ENCODE data around the gene NCR3LG1. TPM values are rescaled to one million over a fixed set of nuclear protein-coding genes. Genes with fewer than 3 reads are reported as not detected.
"Not testable (repeated sequence)": the region's sequence is repeated elsewhere in the genome, so short reads cannot be mapped to it uniquely, and the experiment has no call there.

NCR3LG1 gene
- total RNA-seq, 1 donor from 2014 or later: 8.2 TPM

DNA sequence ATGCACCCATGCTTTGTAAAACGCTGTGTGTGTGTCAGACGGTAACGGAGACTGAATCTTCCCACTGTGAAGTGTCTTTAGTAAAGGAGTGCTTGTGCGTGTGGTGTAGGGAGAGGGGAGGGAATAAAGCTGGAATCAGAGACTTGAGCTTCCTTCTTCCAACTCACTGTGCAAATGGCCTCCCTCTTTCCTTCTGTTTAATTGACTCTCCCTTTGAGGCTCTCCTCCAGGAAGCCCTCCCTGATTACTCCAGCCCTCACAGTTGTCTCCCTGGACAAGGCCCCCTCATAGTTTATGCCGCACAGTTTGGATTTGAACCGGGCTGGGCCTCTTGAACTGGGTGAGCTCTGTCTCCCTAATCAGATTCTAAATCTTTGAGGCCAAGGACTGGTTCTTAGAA, 59.8 kb downstream of the NCR3LG1 start:
- DNase-seq (ENCODE audit: low spot score): no peak

DNA sequence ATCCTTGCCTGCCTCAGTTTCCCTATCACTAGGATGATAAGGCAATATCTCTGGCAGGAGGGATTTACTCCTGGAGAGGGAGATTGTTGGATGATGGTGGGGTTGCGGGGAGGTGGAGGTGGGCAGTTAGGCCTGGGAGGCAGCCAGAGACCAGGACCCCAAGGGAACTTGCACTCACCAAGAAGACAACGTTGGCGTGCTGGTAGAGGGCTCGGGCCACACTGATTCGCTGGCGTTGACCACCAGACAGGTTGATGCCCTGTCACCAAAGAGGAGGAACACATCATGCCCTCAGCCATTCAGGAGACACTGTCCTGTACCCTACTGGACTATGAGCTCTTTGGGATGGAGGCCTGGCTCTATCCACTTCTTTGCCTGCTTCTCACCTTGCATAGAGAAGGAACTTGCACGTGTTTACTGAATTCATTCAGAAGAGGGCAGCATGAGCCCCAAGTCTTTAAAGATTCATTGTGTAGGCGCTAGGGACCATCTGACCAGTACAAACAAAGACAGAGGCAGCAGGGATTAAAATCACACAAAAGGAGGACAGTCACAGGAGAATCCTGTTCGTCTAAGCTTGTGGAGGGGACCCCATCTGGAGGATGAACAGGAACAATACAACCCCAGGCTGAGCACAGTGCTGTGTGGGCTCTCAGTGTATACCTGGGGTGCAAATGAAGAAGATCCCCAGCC, 61.0 kb downstream of the NCR3LG1 start:
- no peak for DNase-seq (ENCODE audit: low spot score)

DNA sequence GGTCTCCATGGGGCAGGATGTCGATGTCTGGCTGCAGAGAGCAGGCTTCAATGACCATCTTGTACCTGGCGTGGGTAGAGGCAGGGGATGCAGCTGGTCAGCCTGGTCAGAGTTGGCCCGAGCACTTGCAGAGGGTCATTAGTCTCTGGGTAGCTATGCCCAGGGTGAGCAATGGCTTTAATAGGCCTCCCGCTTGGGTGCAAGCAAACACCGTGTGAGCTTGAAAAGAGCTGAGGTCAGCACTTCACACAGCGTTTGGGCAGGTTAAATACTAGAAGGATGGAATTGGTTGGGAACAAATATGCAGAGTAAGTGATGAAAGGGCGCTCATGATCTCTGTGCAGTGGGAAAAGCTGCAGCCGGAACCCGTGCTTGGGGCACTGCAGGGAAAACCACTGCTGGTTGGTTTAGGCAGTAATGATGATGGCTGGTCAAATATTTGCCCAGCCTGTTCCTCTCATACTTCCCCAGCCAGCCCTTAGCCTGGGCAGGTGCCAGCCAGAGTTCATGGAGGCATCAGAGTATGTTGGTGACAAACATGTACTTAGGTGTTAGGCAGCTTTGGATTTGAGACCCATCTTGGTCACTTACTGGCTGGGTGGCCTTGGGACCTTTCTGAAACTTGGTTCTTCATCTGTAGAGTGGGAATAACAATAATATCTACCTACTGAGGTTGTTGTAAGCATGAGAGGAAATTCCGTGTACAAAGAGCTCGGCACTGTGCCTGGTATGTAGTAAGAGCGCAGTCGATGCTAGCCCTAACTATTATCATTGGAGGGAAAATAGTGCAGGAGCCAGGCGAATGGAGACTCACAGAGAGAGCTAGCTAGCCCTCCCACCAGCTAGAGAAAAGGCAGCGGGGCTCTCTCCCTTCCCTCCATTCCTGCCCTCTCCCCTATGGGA, 62.1 kb downstream of the NCR3LG1 start:
- peak; percentile 47 for DNase-seq (ENCODE audit: low spot score)

DNA sequence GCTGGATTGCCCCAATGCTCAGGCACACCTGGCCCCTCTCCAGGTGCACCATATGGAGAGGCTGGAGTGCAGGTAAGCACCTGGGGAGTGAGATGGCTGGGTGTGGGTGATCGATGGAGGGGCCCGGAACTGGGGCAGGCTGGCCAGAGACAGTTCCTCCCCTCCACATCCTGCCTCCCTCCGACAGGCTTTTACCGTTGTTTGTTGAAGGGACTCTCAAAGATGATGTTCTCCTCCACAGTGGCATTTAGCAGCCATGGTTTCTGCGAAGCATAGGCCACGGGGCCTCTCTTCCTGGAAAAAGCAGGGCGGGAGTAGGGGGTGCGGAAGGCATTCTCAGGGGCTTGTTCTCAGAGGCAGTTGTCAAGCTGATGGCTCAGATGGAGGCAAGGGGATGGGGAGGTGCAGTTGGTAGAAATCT, 62.7 kb downstream of the NCR3LG1 start:
- DNase-seq (ENCODE audit: low spot score): no peak

DNA sequence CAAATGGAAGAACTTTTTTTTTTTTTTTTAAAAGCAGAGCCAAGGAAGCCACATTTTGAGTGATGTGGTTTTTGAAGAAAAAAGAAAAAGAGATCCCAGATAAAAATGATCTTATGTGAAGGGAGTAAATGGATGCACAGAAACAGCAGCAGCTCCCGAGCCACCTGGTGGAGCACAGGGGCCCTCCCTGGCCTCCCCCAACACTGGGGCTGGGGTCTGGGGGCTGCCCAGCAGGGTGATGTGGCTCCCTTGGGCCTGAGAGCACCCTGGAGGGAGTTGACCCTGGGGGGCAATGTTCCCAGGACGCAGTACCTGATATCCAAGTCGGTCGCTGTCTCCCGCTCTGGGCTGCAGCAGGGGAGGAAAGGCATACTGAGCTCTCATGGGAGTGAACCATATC, 63.4 kb downstream of the NCR3LG1 start:
- no peak for DNase-seq (ENCODE audit: low spot score)

DNA sequence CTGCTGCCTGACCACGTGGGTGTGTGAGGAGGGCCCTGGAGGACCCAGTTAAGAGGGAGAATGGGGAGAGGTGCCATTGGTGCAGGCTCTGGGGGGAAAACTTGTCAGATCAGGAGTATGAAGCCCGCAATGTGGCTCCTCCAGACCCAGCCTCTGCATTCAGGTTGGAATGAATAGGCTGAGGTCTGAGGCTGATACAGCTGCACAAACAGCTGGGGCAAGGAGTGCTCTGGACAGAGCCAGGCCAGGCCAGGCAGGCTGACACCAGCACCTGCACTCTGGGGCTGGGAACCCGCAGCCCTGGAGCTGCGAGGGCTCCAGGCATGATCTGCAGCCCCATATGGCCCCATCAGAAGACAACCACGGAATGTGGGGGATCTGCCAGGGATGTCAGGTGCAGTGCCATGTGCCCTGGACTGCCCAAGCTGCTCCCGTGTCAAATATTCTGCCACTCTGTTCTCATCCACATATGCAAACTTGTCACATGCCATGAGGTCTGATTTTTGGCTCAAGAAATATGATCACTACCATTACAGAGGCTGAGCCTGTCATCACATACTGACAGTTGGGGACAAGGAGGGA, 64.0 kb downstream of the NCR3LG1 start:
- DNase-seq (ENCODE audit: low spot score): no peak

DNA sequence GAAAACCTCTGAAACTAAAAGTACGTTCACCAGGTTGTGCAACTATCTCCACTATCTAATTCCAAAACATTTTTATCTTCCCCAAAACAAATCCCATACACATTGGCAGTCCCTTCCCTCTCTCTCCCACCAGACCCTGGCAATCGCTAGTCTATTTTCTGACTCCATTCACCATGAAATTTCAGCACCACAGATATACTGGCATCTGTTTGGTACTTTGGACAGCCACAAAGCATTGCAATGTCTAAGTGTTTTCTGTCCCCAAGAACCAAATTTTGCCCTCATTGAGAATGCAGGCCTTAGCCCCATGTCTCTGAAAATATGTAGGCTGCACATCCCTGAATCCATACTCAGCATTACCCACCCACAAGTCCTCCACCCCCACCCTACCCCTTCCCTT, 64.9 kb downstream of the NCR3LG1 start:
- DNase-seq (ENCODE audit: low spot score): no peak

DNA sequence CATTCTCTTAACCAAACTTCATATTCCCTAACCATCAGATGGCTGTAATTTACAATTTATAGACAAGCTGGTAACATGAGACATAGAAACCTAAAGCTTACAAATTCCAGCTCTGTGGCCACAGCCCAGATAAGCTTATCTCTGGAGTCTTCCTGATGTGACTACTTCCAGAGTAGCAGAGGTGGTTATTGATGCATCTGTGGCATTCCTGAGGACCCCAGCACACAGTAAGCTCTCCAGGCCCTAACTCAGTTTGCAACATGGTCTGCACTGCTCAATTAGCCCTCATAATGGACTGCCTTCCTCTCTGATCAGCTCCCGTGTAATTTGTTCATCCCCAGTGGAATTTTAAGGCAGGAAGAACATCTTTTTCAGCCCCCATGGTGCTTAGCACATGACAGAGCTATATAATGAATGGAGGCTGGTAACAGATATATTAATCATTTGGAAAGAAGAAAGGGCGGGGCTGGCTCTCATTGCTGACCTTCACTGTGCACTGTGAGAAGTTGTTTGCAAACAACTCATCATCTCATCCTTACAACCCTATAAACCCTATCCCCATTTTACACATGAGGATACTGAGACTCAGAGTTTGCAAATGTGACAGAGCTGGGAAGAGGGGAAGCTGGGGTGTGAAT, 67.0 kb downstream of the NCR3LG1 start:
- no peak for DNase-seq (ENCODE audit: low spot score)

DNA sequence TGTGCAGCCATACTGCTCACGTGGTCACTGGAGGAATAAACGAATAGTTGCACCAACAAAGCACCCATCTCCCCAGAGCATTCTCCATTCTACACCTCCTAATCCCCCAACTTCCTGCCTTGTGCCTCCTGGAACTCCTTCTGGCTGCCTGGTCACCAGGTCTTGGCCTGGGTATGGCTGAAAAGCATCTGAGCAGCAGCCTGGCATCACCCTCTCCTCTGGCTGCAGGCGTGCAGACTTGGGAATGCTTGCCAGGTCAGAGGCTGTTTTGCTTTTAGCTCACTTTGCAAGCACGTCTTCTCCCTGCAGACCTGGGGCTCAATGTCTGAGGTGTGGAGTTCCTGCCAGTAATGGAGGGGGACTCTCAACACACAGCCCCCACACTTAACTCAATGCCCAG, 70.2 kb downstream of the NCR3LG1 start:
- DNase-seq (ENCODE audit: low spot score): no peak

DNA sequence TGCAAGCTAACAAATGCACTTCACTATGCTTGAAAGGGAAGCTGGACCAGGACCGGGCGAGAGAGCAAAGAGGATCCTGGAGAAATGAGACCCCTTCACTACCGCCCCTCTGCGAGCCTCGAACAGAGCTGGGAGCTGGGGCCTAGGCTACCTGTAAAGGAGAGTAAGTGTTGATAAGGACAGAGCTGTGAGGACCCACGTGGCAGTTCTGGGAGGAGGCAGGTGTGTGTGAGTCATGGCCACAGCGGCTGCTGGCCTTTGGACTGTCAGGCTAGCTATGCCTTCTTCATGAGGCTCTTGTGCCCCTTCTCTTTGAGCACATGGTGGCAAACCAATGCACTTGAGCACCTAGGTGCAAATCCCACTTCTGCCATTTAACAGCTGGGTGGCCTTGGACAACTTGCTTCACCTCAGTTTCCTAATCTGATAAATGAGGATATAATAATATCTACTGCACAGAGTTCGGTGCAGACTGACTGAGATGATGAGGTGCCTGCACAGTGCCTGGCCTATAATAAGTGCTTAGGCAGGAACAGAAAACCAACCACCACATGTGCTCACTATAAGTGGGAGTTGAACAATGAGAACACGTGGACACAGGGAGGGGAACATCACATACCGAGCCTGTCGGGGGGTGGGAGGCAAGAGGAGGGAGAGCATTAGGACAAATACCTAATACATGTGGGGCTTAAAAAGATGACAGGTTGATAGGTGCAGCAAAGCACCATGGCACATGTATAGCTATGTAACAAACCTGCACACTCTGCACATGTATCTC, 72.1 kb downstream of the NCR3LG1 start:
- DNase-seq (ENCODE audit: low spot score): peak; percentile 76

DNA sequence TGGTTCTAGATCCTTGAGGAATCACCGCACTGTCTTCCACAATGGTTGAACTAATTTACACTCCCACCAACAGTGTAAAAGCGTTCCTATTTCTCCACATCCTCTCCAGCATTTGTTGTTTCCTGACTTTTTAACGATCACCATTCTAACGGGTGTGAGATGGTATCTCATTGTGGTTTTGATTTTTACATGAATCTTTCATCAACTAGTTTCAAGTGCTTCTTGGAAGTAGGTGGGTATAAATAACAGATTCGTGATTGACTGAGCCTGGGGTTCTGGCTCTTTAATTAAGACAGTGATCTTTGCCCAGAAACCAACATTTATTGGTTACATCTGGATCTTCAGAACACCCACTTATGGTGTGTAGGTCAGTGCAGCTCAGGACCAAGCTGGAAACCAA, 74.6 kb downstream of the NCR3LG1 start:
- DNase-seq (ENCODE audit: low spot score): not testable (repeated sequence)

Other genes starting within 250 kb of the NCR3LG1 start
- gene PIK3C2A, start 143.8 kb upstream of the NCR3LG1 start, total RNA-seq: 83.7 TPM
- gene NUCB2, start 75.1 kb upstream of the NCR3LG1 start, total RNA-seq: 145 TPM
- gene KCNJ11, start 36.9 kb downstream of the NCR3LG1 start, total RNA-seq: 11.9 TPM
- gene ABCC8, start 125.0 kb downstream of the NCR3LG1 start, total RNA-seq: 1.3 TPM
- 176 TPM for gene USH1C, start 192.6 kb downstream of the NCR3LG1 start, total RNA-seq
- 0.12 TPM for gene OTOG, start 195.5 kb downstream of the NCR3LG1 start, total RNA-seq

All from mucosa of gallbladder (tissue), 1 donor.